Epithelial cell of esophagus (primary cell): ENCODE results near the gene SSNA1.

Experiments
- DNase-seq: peaks from one replicate; pipeline ENCODE4 v3.0.0; 2010; ENCODE audit warnings: low read depth
- H3K4me3 ChIP-seq: 2 replicates; pipeline ENCODE4 v1.5.1; 2011; ENCODE audit warnings: mild to moderate bottlenecking, low read length, control low read depth
- CTCF ChIP-seq: IDR thresholded peaks from 2 replicates; pipeline ENCODE4 v1.5.1; 2011; ENCODE audit warnings: low read depth, mild to moderate bottlenecking, low read length, control low read depth, inconsistent platforms; ENCODE audit not compliant: insufficient read depth; ENCODE audit errors: missing control alignments

The SSNA1 gene

GRCh38 chr9:137232101-137232500 lies 43.6 kb downstream of the SSNA1 start:
- TF ChIP-seq CTCF: no peak

DNA sequence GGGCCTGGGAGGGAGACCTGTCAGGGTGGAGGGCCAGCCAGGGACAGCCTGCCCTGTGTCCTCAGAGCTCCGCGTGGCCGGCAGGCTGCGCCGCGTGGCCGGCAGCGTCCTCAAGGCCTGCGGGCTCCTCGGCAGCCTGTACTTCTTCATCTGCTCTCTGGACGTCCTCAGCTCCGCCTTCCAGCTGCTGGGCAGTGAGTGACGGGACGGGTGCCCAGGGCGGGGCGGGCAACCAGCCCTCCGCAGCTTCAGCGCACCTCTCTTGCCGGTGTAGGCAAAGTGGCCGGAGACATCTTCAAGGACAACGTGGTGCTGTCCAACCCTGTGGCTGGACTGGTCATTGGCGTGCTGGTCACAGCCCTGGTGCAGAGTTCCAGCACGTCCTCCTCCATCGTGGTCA lies 44.0 kb downstream of the SSNA1 start:
- no peak for TF ChIP-seq CTCF
- no peak overlapping the region for H3K4me3 ChIP-seq
- DNase-seq: no peak

More at GRCh38 chr9:137232101-137232500, 43.6 kb downstream of the SSNA1 start:
- H3K4me3 ChIP-seq: no peak overlapping the region
- no peak for DNase-seq

DNA sequence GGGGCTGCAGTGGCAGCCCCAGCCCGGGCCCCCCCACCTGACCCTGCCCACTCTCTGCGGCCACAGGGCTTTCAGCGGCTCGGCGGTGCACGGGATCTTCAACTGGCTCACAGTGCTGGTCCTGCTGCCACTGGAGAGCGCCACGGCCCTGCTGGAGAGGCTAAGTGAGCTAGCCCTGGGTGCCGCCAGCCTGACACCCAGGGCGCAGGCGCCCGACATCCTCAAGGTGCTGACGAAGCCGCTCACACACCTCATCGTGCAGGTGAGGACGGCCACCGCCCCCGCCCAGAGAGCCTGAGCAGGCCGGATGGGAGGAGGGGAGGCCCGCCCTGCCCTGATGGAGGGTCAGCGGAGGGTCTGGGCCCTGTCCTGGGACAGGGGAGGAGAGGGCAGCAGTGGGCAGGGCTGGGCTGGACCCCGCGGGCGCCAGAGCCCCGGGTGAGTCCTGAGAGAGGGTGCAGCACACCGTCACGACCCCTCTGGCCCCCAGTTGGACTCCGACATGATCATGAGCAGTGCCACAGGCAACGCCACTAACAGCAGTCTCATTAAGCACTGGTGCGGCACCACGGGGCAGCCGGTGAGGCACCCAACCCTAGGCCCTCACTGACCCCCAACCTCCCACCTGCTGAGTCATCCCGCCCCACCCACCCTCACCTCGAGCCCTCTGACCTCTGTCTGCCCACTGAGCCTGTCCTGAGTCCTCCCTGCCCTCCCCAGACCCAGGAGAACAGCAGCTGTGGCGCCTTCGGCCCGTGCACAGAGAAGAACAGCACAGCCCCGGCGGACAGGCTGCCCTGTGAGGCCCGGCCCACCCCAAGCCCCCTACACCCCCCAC lies 44.9 kb downstream of the SSNA1 start:
- no peak for TF ChIP-seq CTCF
- no peak for DNase-seq
- no peak overlapping the region for H3K4me3 ChIP-seq

DNA sequence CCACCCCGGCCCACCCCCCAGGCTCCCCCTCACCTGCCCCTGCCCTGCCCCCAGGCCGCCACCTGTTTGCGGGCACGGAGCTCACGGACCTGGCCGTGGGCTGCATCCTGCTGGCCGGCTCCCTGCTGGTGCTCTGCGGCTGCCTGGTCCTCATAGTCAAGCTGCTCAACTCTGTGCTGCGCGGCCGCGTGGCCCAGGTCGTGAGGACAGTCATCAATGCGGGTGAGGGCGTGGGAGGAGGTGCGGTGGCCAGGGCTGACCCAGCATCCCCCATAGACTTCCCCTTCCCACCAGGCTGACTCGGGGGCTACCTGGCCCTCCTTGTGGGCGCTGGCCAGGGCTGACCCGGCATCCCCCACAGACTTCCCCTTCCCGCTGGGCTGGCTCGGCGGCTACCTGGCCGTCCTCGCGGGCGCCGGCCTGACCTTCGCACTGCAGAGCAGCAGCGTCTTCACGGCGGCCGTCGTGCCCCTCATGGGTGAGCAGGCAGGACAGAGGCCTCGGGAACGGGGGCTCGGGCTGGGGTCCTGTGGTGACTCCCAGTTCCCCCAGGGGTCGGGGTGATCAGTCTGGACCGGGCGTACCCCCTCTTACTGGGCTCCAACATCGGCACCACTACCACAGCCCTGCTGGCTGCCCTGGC lies 45.7 kb downstream of the SSNA1 start:
- H3K4me3 ChIP-seq: no peak overlapping the region
- TF ChIP-seq CTCF: no peak
- DNase-seq: no peak

DNA sequence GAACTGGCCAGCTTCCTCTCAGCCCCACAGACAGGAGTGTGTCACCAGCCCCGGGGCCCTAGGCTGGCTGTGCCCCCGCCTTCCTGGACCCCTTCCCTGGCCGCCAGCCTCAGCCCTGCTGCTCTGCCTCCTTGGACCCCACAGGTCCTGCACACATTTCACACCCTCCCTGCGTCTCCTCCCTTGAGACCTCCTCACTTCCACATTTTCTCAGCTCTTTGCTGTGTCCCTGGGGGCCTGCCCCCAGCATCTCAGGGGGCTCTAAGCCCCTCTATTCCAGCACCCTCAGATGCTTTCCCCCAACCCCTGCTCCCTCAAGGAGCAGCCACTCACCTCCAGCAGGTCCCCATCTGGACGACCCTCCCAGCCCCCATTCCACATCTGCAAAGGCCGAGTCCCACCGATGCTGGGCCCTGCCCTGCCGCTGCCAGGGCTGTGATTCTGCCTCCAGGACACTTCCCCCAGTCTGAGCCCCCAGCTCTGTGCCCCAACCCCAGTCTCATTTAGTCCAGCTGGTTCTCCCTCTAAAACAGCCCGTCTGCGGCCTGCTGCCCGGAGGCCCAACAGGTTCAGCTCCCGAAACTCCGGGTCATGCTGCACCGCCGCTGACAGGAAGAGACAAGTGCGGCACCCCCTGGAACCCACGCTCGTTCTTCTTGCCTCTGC lies 46.4 kb downstream of the SSNA1 start:
- H3K4me3 ChIP-seq: no peak overlapping the region
- TF ChIP-seq CTCF: no peak
- DNase-seq: no peak

GRCh38 chr9:137235424-137236237 lies 47.2 kb downstream of the SSNA1 start:
- TF ChIP-seq CTCF: no peak
- no peak for DNase-seq
- H3K4me3 ChIP-seq: no peak overlapping the region
